UCSD-AML1 (cell line): ENCODE data around the gene MOB2.
"Not testable (repeated sequence)": the region's sequence is repeated elsewhere in the genome, so short reads cannot be mapped to it uniquely, and the experiment has no call there.

Experiments
- DNase-seq: peaks from one replicate; lab custom pipeline; 2025; ENCODE audit not compliant: unreplicated experiment; lab: John Stamatoyannopoulos, UW

Gene MOB2

DNA sequence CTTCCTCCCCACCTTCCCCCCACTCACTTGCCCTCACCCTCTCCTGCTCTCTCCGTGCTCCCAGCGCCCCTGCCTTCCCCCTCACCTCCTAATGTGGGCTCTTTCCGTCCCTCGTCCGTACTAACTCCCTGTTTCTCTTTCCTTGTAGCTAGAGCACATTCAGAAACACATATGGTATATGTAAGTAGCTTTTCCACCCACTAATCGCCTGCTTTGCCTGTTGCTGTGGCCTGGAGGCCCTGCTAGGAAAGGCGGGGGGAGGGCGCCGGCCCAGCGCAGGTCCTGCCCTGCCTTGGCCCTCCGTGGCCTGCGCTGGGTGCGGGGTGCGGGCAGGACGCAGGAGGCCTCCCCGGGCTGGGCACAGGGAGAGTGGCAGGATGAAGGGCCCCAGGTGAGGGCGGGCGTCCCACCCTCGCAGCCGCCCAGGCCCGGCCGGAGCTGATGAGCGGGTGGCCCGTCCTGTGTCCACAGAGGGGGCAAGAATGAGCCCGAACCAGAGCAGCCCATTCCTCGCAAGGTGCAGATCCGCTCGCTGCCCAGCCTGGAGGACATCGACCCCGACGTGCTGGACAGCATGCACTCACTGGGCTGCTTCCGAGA, 41.7 kb downstream of the MOB2 start:
- no peak for DNase-seq

DNA sequence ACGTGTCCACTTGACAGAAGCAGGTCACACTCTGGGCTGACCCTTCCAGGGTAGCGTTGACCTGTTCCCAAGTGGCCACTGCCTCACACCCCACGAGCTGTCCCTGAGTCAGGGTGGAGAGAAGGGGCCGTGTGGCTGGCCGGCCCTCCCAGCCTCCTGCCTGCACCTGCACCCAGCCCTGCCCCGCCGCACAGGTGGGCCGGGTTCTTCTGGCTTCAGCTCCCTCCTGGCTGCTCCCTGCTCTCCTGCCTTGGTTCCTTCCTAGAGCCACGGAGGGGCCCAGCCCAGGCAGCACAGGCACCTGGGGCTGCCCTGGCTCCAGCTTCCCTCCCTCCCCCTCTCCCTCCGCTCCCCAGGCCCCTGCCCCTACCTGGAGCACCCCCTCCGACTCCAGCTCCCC, 42.3 kb downstream of the MOB2 start:
- DNase-seq, result no peak

DNA sequence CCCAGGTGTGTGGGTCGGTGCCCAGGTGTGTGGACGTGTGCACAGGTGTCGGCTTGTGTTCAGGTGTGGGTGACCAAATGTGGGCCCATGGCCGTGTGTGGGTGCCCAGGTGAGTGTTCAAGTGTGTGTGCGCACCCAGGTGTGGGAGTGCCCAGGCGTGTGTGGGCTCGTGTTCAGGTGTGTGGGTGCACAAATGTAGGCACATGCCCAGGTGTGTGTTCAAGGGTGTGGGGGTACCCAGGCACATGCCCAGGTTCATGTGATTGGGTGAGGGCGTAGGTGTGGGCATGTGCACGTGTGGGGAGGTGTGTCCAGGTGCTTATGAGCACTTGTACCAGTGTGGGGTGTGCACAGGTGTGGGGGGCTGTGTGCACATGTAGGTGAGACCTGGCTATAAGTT, 42.8 kb downstream of the MOB2 start:
- DNase-seq, result no peak

DNA sequence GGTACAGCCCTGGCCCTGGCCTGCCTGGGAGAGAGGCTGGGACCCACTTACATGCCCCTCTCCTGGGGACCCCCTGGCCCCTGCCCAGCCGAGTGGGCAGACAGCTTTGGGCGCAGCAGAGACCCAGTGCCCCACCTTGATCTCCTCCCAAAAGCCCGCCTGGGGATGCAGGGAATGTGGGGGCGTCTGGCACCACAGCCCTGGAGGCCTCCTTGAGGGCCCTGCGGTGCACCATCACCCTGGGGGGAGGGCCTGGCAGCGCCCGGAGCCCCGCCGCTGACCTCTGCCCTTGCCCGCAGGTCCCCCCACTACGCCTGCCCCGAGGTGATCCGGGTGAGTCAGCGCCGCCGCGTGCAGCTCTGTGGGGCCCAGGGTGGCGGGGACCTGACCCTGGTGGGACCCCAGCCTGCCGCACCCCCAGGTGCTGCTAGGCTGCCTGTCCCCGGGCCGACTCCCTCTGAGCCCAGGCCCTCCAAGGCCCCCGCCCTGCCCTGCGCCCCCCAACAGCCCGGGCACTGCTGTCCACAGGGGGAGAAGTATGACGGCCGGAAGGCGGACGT, 43.7 kb downstream of the MOB2 start:
- no peak for DNase-seq

DNA sequence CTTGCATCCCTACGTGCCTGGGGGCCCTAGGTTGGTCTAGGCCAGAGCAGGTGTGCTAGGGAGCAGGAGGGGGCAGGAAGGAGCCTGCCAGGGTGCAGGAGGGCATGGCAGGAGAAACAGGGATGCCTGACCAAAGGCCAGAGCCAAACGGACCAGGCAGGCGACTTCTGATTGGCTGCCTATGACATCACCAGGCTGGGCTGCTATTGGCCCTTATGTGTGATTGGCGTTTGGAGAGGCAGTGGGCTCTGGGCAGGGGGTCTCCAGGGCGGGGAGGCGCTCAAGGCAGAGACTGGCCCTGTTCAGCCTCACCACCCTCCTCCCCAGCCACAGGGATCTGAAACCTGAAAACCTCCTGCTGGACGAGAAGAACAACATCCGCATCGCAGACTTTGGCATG, 44.4 kb downstream of the MOB2 start:
- no peak for DNase-seq

DNA sequence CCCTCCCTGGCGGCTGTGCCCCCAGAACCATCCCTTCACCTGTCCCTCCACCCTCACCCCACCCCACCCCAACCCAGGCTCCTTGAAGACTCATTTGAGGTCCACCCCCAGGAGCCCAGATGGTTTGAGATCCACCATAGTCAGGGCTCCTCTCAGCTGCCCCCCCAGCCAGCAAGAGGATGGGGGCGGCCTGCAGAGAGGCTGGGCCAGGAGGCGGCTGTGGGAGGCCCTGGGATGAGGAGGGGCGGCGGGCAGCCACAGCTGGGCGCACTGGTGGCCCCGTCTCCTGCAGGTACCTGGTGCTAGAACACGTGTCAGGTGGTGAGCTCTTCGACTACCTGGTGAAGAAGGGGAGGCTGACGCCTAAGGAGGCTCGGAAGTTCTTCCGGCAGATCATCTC, 46.1 kb downstream of the MOB2 start:
- DNase-seq, result no peak

DNA sequence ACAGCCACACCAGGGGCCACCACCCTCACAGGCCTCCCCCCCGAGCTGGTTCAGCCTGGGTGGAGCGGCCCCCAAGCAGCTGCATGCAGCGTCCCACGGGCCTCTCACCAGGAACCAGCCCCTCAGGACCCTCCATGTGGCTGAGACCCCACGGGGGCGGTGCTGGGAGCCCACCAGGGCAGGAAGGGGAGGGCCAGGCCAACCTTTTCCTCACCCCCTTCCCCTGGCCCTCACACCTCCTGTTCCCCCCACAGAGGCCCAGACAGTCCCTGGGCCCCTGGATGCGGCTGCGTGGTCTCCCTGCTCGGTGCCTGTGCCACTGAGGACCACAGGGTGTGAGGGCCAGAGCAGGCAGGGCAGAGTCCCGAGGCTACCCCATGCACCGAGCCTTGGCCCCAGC, 46.5 kb downstream of the MOB2 start:
- DNase-seq, result no peak

DNA sequence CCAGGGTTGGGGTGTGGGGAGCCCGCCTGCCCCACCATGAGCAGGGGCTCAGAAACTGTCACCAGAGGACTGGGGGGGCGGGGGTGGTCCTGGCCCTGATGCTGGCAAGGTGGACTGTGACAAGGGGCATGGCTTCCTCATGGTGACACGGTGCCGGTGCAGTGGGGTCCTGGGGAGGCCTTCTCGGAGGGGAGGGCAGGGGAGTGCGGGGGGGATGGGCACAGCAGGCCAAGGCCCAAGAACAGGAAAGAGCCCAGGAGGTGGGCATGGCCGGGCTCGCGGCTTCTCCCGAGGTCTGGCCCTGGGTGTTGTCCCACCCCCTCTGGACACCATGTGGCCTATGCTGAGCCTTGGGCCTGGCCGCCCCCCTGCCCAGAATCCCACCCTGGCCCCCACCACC, 47.2 kb downstream of the MOB2 start:
- DNase-seq, result no peak

DNA sequence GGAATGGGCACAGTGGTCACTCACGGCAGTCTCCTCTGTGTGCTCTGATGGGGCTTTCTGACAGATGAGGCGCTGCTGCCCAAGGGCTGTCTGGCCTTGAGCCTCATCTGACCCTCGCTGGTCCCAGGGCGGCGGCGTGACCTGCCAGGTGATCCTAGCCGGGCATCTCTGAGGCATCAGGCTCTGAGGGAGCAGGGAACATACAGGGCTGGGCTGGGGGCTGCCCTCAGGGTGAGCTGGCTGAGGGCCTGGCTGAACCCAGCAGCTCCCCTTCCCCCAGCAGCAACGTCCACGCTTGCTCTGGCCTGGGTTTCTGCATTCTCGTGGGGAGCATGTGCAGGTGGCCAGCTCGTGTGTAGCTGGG, 47.6 kb downstream of the MOB2 start:
- no peak for DNase-seq

DNA sequence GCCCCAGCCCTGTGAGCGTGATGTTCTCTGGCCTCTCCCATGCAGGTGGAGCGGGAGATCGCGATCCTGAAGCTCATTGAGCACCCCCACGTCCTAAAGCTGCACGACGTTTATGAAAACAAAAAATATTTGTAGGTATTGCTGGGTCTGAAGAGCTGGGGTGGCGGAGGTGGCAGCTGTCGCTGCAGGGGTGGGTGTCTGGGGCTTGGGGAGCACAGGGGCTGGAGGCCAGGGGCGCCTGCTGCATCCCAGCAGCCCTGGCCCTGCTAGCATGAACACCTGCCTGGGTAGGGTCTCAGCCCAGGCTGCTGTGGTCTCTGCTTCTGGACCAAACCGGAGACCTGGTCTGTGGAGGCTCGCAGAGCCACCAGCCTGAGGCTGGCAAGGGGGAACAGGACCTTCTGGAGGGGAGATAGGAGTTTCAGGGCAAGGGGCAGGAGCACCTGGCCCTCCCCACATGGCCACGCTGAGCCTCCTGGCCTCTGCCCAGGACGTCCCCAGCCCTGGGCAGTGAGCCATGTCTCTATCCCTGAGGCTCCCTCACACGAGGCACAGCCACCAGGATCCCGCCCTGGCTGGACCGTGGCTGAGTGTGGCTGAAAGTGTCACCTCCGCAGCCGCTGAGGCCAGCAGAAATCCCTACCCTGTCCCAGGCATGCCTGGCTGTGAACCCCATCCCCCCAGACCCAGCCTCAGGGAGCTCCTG, 48.2 kb downstream of the MOB2 start:
- no peak for DNase-seq

DNA sequence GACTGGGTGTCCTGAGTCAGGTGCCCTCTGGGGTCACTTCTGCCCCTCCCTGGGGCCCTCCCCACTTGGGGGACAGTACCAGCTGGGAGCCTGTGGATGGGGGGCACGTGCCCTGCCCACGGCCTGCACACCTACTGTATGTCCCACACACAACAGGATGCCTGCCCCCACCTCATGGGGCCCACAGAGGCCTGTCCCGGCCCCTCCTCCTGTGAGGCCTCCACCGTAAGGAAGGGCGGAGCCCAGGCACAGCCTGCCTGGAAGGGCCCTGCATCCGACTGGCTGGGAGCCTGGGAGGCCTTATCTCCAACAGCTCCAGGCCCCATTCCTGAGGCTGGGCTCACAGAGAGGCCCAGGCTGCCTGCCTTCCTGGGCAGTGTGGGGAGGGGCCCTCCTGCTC, 49.1 kb downstream of the MOB2 start:
- DNase-seq, result no peak

DNA sequence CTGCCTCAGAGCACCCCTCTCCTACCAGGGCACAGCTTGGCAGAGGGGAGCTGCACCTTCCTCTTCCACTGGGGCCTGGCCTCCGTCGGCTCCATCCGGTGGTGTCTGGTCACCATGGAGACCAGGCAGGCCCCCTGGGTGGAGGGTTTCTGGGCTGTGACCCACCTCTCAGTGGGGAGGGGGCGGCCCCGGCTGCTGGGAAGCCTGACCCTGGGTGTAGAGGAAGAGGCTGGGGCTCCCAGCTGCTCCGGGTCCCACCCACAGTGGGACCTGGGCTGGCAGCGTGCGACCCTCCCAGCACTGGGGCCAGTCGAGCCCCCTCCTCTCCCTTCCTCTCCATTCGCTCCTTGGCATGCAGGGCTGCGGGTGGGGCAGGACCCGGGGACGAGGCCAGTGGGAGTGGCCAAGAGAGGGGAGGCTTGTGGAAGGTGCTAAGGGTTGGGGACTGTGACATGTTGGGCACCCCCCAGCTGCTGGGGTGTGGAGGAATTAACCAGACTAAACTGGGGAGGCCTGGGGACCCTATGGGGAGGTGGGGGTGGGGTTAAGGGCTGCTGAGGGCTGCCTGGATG, 50.0 kb downstream of the MOB2 start:
- no peak for DNase-seq

DNA sequence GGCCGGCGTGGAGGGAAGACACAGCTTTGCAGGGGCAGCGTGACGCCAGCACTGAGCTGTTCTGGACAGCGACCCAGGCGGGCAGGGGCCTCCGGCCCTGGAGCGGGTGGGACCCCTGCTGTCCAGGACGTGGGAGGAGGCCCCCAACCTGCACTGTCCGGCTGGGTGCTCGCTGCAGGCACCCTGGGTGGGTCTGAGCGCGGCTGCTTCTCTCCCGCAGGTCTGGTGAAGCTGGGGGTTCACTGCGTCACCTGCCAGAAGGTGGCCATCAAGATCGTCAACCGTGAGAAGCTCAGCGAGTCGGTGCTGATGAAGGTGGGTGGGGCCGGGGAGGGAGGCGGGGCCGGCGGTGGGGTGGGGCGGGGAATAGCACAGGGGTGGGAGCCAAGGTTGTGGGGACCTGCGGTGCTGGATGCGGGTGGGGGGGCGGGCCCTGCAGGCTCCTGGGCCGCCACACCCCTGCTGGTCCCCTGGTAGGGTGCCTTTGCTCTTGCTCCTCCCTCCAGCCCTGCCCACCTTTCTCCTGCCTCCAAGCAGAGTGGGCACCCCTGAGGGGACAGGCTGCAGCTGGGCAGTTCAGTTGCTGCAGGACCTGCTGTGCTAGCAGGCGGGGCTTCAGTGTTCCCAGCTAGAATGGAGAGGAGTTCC, 50.6 kb downstream of the MOB2 start:
- DNase-seq, result no peak

DNA sequence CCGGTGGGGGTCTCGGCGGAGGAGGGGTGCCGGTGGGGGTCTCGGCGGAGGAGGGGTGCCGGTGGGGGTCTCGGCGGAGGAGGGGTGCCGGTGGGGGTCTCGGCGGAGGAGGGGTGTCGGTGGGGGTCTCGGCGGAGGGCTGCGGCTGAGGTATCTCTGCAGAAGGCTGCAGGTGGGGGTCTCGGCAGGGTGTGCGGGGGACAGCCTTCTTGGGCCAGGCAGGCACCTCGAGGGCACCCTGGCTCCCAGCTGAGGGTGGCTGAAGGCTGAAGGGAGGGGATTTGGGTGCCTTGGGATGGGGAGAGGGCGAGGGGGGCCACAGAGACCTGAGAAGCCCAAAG, 51.1 kb downstream of the MOB2 start:
- not testable (repeated sequence) for DNase-seq

DNA sequence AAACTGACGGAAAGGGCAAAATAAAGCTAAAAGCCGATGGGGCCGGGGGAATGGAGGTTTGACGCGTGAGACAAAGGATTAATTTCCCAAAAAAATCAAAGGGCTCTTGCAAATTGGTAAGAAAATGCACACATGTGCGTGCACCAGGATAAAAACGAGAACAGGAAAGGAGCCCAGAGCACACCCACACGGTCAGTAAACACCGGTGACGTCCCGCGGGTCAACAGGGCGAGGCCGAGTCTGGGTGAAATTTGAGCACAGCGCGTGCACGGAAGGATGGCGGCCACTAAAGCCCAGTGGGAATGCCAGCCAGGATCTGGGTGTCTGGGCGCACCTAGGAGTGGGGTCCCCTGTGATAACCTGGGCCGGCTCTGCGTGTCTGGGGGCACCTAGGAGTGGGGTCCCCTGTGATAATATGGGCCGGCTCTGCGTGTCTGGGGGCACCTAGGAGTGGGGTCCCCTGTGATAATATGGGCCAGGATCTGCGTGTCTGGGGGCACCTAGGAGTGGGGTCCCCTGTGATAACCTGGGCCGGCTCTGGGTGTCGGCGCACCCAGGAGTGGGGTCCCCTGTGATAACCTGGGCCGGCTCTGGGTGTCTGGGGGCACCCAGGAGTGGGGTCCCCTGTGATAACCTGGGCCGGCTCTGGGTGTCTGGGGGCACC, 52.5 kb downstream of the MOB2 start:
- no peak for DNase-seq

DNA sequence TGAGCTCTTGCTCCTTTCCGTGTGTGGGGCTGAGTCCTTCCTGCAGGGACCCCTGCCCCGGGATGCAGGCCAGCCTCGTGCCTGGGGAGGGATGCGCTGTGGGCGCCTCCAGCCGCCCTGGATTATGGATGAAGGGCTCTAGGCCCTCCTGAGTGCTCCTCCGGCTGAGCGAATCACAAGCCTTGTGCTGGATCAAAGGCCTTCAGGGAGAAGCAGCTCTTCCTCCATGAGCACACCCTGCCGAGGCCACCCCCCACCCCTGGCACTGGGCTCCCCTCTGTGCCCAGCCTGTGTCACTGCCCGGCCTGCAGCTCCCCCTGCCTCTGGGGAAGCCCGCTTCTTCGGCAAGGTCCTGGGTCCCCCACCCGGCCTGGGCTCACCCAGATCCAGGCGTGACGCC, 53.0 kb downstream of the MOB2 start:
- no peak for DNase-seq

DNA sequence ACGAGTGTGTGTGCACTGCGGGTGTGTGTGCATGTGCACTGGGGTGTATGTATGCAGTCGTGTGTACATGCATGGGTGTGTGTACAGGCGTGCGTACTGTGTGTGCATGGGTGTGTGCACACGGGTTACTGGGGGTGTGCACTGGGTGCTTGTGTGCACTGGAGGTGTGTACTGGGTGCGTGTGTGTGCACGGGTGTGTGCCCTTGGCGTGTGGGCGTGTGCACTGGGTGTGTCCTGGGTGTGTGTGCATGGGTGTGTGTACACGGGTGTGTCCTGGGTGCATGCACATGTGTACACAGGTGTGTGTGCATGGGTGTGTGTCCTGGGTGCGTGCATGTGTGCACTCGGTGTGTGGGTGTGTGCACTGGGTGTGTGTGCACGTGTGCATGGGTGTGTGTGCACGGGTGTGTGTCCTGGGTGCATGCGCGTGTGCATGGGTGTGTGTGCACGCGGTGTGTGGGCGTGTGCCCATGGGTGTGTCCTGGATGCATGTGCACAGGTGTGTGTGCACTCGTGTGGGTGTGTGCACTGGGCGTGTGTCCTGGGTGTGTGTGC, 57.7 kb downstream of the MOB2 start:
- no peak for DNase-seq

DNA sequence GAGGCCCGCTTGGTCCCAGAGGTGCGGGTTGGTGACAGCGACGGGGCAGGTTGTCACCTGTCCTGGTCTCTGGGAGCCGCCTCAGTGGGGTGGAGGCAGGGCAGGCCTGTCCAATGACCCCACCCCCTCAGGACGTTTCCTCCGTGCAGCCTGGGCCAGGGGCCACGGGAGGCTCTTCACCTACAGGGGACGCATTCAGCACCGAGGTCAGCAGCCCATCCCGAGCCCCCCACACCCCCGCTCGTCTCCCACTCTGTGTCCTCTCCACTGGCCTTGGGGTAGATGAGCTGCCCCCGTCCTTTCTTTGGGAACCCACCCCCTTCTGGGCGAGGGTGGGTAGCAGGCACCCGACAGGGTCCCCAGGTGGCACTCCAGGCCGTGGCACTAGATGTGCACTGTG, 61.1 kb downstream of the MOB2 start:
- DNase-seq, result no peak

DNA sequence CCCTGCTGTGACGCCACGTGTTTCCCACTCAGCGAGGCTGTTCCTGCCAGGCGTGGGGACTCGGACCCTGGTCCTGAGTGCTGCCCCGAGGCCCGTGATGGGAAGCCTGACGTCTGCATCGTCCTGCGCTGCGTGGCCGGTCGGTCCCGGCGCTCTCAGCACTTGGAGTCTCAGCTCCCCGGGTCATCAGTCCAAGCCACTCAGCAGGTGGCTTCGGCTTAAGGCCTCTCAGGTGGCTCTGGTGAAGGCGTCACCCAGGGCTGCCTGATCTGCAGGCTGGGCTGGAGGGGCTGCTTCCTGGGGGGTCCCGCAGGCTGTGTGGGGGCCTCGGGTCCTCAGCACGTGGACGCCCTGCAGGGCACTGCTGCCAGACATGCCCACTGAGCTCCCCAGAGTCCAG, 61.6 kb downstream of the MOB2 start:
- DNase-seq, result no peak

DNA sequence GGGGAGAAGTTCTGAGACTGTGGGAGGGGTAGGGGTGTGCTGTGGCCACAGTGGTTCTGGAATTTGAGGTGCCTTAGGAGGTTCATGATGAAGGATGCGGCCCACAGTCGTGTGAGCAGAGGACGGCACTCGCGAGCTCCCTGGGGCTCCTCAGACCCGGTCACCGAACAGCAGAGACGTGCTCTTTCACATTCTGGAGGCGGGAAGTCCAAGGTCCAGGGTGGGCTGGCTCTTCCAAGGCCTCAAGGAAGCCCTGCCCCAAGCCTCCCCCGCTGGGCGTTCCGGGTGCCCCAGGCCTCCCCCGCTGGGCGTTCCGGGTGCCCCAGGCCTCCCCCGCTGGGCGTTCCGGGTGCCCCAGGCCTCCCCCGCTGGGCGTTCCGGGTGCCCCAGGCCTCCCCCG, 63.2 kb downstream of the MOB2 start:
- DNase-seq, result not testable (repeated sequence)

DNA sequence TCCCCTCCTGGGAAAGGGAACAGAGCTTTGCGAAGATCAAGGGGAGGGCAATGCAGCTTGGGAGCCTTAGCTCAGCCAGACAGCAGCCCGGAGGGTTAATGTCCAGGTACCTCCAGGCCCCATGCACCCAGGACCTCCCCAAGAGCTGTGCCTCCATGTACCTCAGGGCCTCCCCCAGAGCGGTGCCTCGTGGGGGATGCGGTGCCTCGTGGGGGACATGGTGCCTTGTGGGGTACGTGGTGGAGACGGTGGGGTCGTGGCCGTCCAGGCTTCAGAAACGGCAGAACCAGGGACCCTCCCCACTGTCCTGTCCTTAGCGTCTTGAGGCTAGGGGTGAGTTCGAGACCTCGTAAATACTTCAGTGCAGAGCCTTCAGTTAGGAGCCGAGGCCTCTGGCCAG, 63.6 kb downstream of the MOB2 start:
- DNase-seq, result no peak
